Esophagus squamous epithelium (tissue), 5 donors: ENCODE measurements around the gene AGBL5. TPM values are rescaled to one million over a fixed set of nuclear protein-coding genes. Genes with fewer than 3 reads are reported as not detected.

ENCODE experiments used
- DNase-seq: peaks from one replicate; lab custom pipeline; 2025; lab: John Stamatoyannopoulos, UW
- H3K27ac ChIP-seq, 4 donors: fragments of 200-600 bp; sonication (generic); one replicate each; pipeline ENCODE4 v1.5.1; 2016 to 2019; ENCODE audit warnings: mild to moderate bottlenecking in 1 of 4
- H3K27me3 ChIP-seq, 4 donors: fragments of 200-600 bp; sonication (generic); 1 replicate in 3 of 4; 2 replicates in 1 of 4; pipeline versions ENCODE4 v1.5.1 to v1.6.0; 2017 to 2021; ENCODE audit warnings: antibody characterized with exemption in 1 of 4
- H3K36me3 ChIP-seq, 3 donors: fragments of 200-600 bp; sonication (generic); one replicate each; pipeline ENCODE4 v1.5.1; 2016 to 2019
- H3K4me1 ChIP-seq, 3 donors: fragments of 200-600 bp; sonication (generic); one replicate each; pipeline ENCODE4 v1.5.1; 2017 to 2019
- H3K4me3 ChIP-seq, 4 donors: fragments of 200-600 bp; sonication (generic); 1 replicate in 3 of 4; 2 replicates in 1 of 4; pipeline ENCODE4 v1.5.1; 2016 to 2019; ENCODE audit warnings: mild to moderate bottlenecking in 2 of 4, moderate library complexity in 1 of 4
- H3K9me3 ChIP-seq, 3 donors: fragments of 200-600 bp; sonication (generic); one replicate each; pipeline ENCODE4 v1.5.1; 2016 to 2019
- CTCF ChIP-seq, 6 experiments: fragments of 450-650 bp in 4 of 6; fragments of 200-600 bp in 2 of 6; sonication (generic) in 2 of 6; IDR thresholded peaks; one replicate each; pipeline ENCODE4 v1.5.1; 2016 to 2019; ENCODE audit warnings: antibody characterized with exemption in 6 of 6, mild to moderate bottlenecking in 4 of 6, moderate library complexity in 4 of 6
- POLR2A ChIP-seq, 4 donors: fragments of 450-650 bp; IDR thresholded peaks; one replicate each; pipeline ENCODE4 v1.6.1; 2017; ENCODE audit warnings: antibody characterized with exemption in 4 of 4, mild to moderate bottlenecking in 4 of 4, moderate library complexity in 3 of 4
- WGBS, 2 donors: methylation state at CpG; one replicate each; pipeline ENCODE4 v1.1.5; 2018; 5-methylcytosine and 5-hydroxymethylcytosine counted together
- intact Hi-C: fragments of 100-400 bp; cut with DNase I; formaldehyde crosslinking; loops from one replicate; pipeline ENCODE4 v1.15.0; 2022
- total RNA-seq, 4 donors: library from RNA; depleted of rRNA; stranded (reverse); fragments of >200 nt; gene quantifications; one replicate each; pipeline ENCODE4 v1.1.0, GENCODE V29; 2016
- donor health status: DM: yes; HTN: yes; CAD: no.

The AGBL5 gene
- total RNA-seq, 4 donors from 2014 or later, result 4.7 to 12.4 (median 9.6) TPM

DNA sequence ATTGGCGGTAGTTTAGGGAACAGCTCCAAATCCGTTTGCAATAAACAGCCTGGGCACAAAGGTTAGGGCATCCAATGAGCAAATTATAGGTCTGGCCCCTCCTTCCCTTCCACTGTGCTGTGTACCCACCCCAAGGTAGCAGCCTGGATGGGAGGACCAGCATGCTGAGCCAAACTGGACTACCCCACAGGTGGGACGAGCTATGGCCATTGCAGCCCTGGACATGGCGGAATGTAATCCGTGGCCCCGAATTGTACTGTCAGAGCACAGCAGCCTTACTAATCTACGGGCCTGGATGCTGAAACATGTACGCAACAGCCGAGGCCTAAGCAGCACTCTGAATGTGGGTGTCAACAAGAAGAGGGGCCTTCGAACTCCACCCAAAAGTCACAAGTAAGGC lies 6.7 kb downstream of the AGBL5 start:
- Histone ChIP-seq H3K9me3 (no peaks in the 10 kb centered on the region), H3K36me3 (peaks cover 9 to 93% (median 15%) of the 10 kb centered on the region in 3 donors), H3K4me1 (peaks cover 0 to under 1% (median 0%) of the 10 kb centered on the region in 3 donors), H3K27ac (no peak overlapping the region), H3K27me3 (no peaks in the 10 kb centered on the region), H3K4me3 (no peak overlapping the region)
- 90 to 94% methylated on average over 8 of the region's 10 CpGs for WGBS, 2 donors
- no peak for TF ChIP-seq CTCF (IDR thresholded peaks at IDR 0.05)
- no peak for TF ChIP-seq POLR2A (IDR thresholded peaks at IDR 0.05)
- intact Hi-C loops, result no loop called here
- DNase-seq, result no peak

DNA sequence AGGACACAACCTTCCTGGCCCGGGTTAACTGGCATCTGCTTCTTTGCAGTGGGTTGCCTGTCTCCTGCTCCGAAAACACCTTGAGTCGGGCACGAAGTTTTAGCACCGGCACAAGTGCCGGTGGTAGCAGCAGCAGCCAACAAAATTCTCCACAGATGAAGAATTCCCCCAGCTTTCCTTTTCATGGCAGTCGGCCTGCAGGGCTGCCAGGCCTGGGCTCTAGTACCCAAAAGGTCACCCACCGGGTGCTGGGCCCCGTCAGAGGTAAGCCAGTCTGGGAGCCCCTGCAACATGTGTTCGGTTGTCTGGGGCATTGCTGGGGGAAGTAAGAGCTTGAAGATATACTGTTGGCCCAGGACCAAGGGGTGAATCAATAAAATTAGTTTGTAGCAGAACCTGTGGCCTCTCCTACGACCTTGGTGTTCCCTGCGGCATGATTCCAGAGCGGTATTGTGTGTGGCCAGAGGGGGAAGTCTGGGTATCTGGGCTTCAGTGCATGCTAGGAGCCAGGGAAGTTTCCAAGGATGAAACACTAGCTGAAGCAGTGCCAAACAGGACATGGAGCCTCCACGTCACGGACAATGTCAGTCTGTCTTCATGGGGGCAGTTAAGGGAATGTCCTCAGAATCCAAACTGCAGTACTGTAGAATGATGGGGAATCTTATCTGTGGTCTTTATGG lies 7.8 kb downstream of the AGBL5 start:
- 80 to 87% methylated on average over 6 to 10 of the region's 15 CpGs for WGBS, 2 donors
- Histone ChIP-seq H3K9me3 (no peaks in the 10 kb centered on the region), H3K4me1 (peaks cover 0 to 4% (median 0%) of the 10 kb centered on the region in 3 donors), H3K27me3 (no peaks in the 10 kb centered on the region), H3K27ac (no peak overlapping the region), H3K36me3 (peaks cover 9 to 83% (median 9%) of the 10 kb centered on the region in 3 donors), H3K4me3 (no peak overlapping the region)
- intact Hi-C loops, result no loop called here
- no peak for DNase-seq
- TF ChIP-seq POLR2A (IDR thresholded peaks at IDR 0.05), result no peak
- no peak for TF ChIP-seq CTCF (IDR thresholded peaks at IDR 0.05)

GRCh38 chr2:27060323-27060722 lies 8.9 kb downstream of the AGBL5 start:
- WGBS, 2 donors, result 83 to 86% methylated on average over 3 of the region's 3 CpGs

GRCh38 chr2:27065128-27065527 lies 13.7 kb downstream of the AGBL5 start:
- Histone ChIP-seq H3K27ac (no peak overlapping the region), H3K27me3 (no peaks in the 10 kb centered on the region), H3K36me3 (peaks cover 0 to 83% (median 10%) of the 10 kb centered on the region in 3 donors), H3K4me3 (no peak overlapping the region), H3K9me3 (no peaks in the 10 kb centered on the region), H3K4me1 (peaks cover 8 to 23% (median 20%) of the 10 kb centered on the region in 3 donors)
- no peak for DNase-seq
- intact Hi-C loops, result no loop called here
- whole genome bisulfite sequencing, 2 donors, result 90 to 93% methylated on average over 2 to 3 of the region's 3 CpGs
- no peak for TF ChIP-seq CTCF (IDR thresholded peaks at IDR 0.05)
- no peak for TF ChIP-seq POLR2A (IDR thresholded peaks at IDR 0.05)

More at GRCh38 chr2:27060323-27060722, 8.9 kb downstream of the AGBL5 start:
- H3K27me3 ChIP-seq, result no peaks in the 10 kb centered on the region
- no peaks in the 10 kb centered on the region for H3K9me3 ChIP-seq
- peaks cover 0 to 4% (median 0%) of the 10 kb centered on the region in 3 donors for H3K4me1 ChIP-seq
- no peak for DNase-seq
- H3K36me3 ChIP-seq, result peaks cover under 1 to 83% (median 7%) of the 10 kb centered on the region in 3 donors
- H3K27ac ChIP-seq, result no peak overlapping the region
- intact Hi-C loops, result no loop called here
- no peak for TF ChIP-seq CTCF (IDR thresholded peaks at IDR 0.05)
- no peak overlapping the region for H3K4me3 ChIP-seq

GRCh38 chr2:27067385-27067784 lies 15.9 kb downstream of the AGBL5 start:
- intact Hi-C loops, result no loop called here
- no peaks in the 10 kb centered on the region for H3K27me3 ChIP-seq
- no peaks in the 10 kb centered on the region for H3K9me3 ChIP-seq
- peaks cover 16 to 40% (median 29%) of the 10 kb centered on the region in 3 donors for H3K4me1 ChIP-seq
- no peak for DNase-seq
- no peak overlapping the region for H3K4me3 ChIP-seq
- WGBS, 2 donors, result 88 to 100% methylated on average over 2 to 5 of the region's 5 CpGs
- peaks cover 0 to 68% (median 10%) of the 10 kb centered on the region in 3 donors for H3K36me3 ChIP-seq
- TF ChIP-seq POLR2A (IDR thresholded peaks at IDR 0.05) (no peak), CTCF (IDR thresholded peaks at IDR 0.05) (no peak)
- no peak overlapping the region for H3K27ac ChIP-seq
